Measurements from ENCODE around the gene TSPAN7.
A peak's percentile ranks its signal among the peaks of the same experiment; 100 is the strongest.

Gene TSPAN7

GRCh38 chrX:38561126-38561868, at the start of gene TSPAN7:
TSPAN7 (plus strand) TSS chrX:38561542; CDS start chrX:38561547, 5 bp downstream.
- peak; percentile 62 for DNase-seq

GRCh38 chrX:38513112-38513742, 48.1 kb upstream of the TSPAN7 start:
- no peak for DNase-seq

GRCh38 chrX:38514016-38514854, 47.1 kb upstream of the TSPAN7 start:
- no peak for DNase-seq

GRCh38 chrX:38515291-38515690, 46.1 kb upstream of the TSPAN7 start:
- DNase-seq = no peak

- DNase-seq = no peak
Measured at GRCh38 chrX:38516196-38516774, 45.1 kb upstream of the TSPAN7 start.

GRCh38 chrX:38519651-38520050, 41.7 kb upstream of the TSPAN7 start:
- DNase-seq = no peak

- DNase-seq = no peak
Measured at GRCh38 chrX:38538134-38538533, 23.2 kb upstream of the TSPAN7 start.

- no peak for DNase-seq
Measured at GRCh38 chrX:38539748-38540147, 21.6 kb upstream of the TSPAN7 start.

GRCh38 chrX:38548508-38548907, 12.8 kb upstream of the TSPAN7 start:
- no peak for DNase-seq

- no peak for DNase-seq
Measured at GRCh38 chrX:38552721-38553120, 8.6 kb upstream of the TSPAN7 start.

- no peak for DNase-seq
Measured at GRCh38 chrX:38558686-38559085, 2.7 kb upstream of the TSPAN7 start.

GRCh38 chrX:38560776-38561125, 591 bp upstream of the TSPAN7 start:
- DNase-seq = no peak

- no peak for DNase-seq
Measured at GRCh38 chrX:38561951-38562719, 793 bp downstream of the TSPAN7 start.

GRCh38 chrX:38563030-38563429, 1.7 kb downstream of the TSPAN7 start:
- no peak for DNase-seq

GRCh38 chrX:38570396-38570795, 9.1 kb downstream of the TSPAN7 start:
- no peak for DNase-seq

- no peak for DNase-seq
Measured at GRCh38 chrX:38571058-38571457, 9.7 kb downstream of the TSPAN7 start.

GRCh38 chrX:38574858-38575257, 13.5 kb downstream of the TSPAN7 start:
- no peak for DNase-seq

GRCh38 chrX:38575888-38576287, 14.5 kb downstream of the TSPAN7 start:
- no peak for DNase-seq

GRCh38 chrX:38577738-38578137, 16.4 kb downstream of the TSPAN7 start:
- DNase-seq = no peak

- no peak for DNase-seq
Measured at GRCh38 chrX:38578167-38578566, 16.8 kb downstream of the TSPAN7 start.

GRCh38 chrX:38583181-38583580, 21.8 kb downstream of the TSPAN7 start:
- no peak for DNase-seq

GRCh38 chrX:38594434-38594833, 33.1 kb downstream of the TSPAN7 start:
- DNase-seq = no peak

- no peak for DNase-seq
Measured at GRCh38 chrX:38595801-38596200, 34.5 kb downstream of the TSPAN7 start.

All from fibroblast of skin of right biceps (primary cell).